Gastrocnemius medialis (tissue), 4 donors: ENCODE measurements around the gene CRYL1. TPM values are rescaled to one million over a fixed set of nuclear protein-coding genes. Genes with fewer than 3 reads are reported as not detected.

Experiments used
- ATAC-seq, 2 donors: fragments of 150-250 bp; one replicate each; pipeline ENCODE4 v1.9.1; 2016
- DNase-seq, 2 donors: peaks; one replicate each; pipeline ENCODE4 v3.0.0-alpha.2; 2019
- H3K27ac ChIP-seq, 4 donors: fragments of 200-600 bp; sonication (generic); 1 replicate in 1 of 4; 2 replicates in 3 of 4; pipeline ENCODE4 v1.5.1; 2016 to 2018; ENCODE audit warnings: mild to moderate bottlenecking in 2 of 4, moderate library complexity in 1 of 4
- H3K27me3 ChIP-seq, 3 donors: fragments of 200-600 bp; sonication (generic) in 2 of 3; 1 replicate in 1 of 3; 2 replicates in 2 of 3; pipeline versions ENCODE4 v1.5.1 to v1.6.0; 2016 to 2019; ENCODE audit warnings: mild to moderate bottlenecking in 1 of 3, moderate library complexity in 1 of 3
- H3K36me3 ChIP-seq, 2 donors: fragments of 200-600 bp; sonication (generic) in 1 of 2; one replicate each; pipeline ENCODE4 v1.5.1; 2017 to 2018
- H3K4me1 ChIP-seq, 2 donors: fragments of 200-600 bp; sonication (generic) in 1 of 2; one replicate each; pipeline ENCODE4 v1.5.1; 2016 to 2017; ENCODE audit warnings: mild to moderate bottlenecking in 2 of 2
- H3K4me3 ChIP-seq, 4 donors: fragments of 200-600 bp; sonication (generic) in 3 of 4; 1 replicate in 1 of 4; 2 replicates in 3 of 4; pipeline ENCODE4 v1.5.1; 2016 to 2019; ENCODE audit warnings: mild to moderate bottlenecking in 2 of 4
- H3K9me3 ChIP-seq, 3 donors: fragments of 200-600 bp; sonication (generic) in 2 of 3; 1 replicate in 1 of 3; 2 replicates in 2 of 3; pipeline ENCODE4 v1.5.1; 2016 to 2019
- CTCF ChIP-seq, 5 experiments: fragments of 450-650 bp in 3 of 5; fragments of 200-600 bp in 2 of 5; sonication (generic) in 2 of 5; IDR thresholded peaks in 4 of 5; conservative IDR thresholded peaks in 1 of 5; 1 replicate in 4 of 5; 2 replicates in 1 of 5; pipeline ENCODE4 v1.5.1; 2016 to 2019; ENCODE audit warnings: antibody characterized with exemption in 5 of 5, mild to moderate bottlenecking in 3 of 5, moderate library complexity in 3 of 5
- POLR2A ChIP-seq, 2 donors: fragments of 450-650 bp; IDR thresholded peaks; one replicate each; pipeline ENCODE4 v1.6.1; 2017; ENCODE audit warnings: antibody characterized with exemption in 2 of 2, mild to moderate bottlenecking in 2 of 2, moderate library complexity in 2 of 2
- in situ Hi-C, 4 donors: fragments of 200-750 bp; cut with MboI; loops; one replicate each; pipeline versions ENCODE4 v1.15.0 to v1.8.0; 2017; ENCODE audit warnings: low sequenced_read_pairs in 4 of 4
- intact Hi-C: fragments of 100-400 bp; cut with DNase I; formaldehyde crosslinking; loops from one replicate; pipeline ENCODE4 v1.15.1; 2023; ENCODE audit warnings: low total_unique reads
- total RNA-seq, 4 donors: library from RNA; depleted of rRNA; stranded (reverse); fragments of >200 nt; gene quantifications; one replicate each; pipeline versions ENCODE4 v1.1.0 to v1.2.3, GENCODE V29; 2016

The CRYL1 gene
- total RNA-seq, 4 donors from 2014 or later = 11.0 to 17.4 (median 15.7) TPM

DNA sequence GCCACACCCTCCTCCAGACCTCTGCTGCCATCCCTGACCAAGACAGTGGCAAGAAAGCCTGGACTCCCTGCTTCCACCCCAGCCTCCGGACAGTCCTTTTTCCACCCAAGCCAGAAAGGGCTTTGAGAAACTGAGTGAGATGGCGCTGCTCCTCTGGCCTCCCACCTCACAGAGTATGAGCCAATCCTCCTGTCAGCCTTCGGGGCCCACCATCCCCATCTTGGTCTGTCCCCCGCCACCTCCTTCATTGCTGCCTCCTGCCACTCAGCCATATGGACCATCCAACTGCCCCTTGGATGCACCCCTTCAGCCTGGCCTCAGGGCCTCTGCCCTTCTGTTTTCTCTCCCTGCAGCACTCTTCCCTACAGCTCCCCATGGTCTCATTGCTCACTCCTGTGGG lies 125.7 kb downstream of the CRYL1 start:
- intact Hi-C loops = no loop called here
- Histone ChIP-seq H3K27ac (no peak overlapping the region), H3K4me3 (no peak overlapping the region), H3K4me1 (no peaks in the 10 kb centered on the region), H3K27me3 (no peaks in the 10 kb centered on the region), H3K9me3 (no peaks in the 10 kb centered on the region), H3K36me3 (peaks cover 0 to 9% of the 10 kb centered on the region in 2 donors)
- DNase-seq (no peak), ATAC-seq (no peak)
- no peak for TF ChIP-seq POLR2A (IDR thresholded peaks at IDR 0.05)
- TF ChIP-seq CTCF (IDR thresholded peaks at IDR 0.05 in 4 of 5, conservative IDR thresholded peaks at IDR 0.05 in 1 of 5) = no peak
- in situ Hi-C loops = no loop called here

DNA sequence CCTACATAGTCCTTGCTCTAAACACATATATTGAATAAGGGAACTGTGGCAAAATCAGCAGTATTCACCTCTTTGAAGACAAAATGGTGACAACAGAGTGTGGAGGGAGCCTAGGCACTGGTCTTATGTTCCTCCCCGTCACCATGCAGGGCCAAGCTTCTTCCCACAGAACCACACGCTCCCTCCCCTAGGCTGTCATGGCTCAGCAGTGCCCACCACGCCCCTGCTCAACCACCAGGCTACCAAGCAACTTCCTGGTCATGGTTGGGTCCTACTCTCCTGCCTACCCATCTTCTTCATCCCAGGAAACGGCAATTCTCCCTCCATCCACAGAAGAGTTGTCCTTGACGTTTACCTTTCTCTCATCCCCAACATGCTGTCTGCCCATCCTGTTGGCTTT lies 126.1 kb downstream of the CRYL1 start:
- Histone ChIP-seq H3K27ac (no peak overlapping the region), H3K4me1 (no peaks in the 10 kb centered on the region), H3K9me3 (no peaks in the 10 kb centered on the region), H3K4me3 (no peak overlapping the region), H3K36me3 (peaks cover 0 to 9% of the 10 kb centered on the region in 2 donors), H3K27me3 (no peaks in the 10 kb centered on the region)
- ATAC-seq = no peak
- no peak for DNase-seq
- intact Hi-C loops (no loop called here), in situ Hi-C loops (no loop called here)
- TF ChIP-seq POLR2A (IDR thresholded peaks at IDR 0.05) (no peak), CTCF (IDR thresholded peaks at IDR 0.05 in 4 of 5, conservative IDR thresholded peaks at IDR 0.05 in 1 of 5) (no peak)

- no peak overlapping the region for H3K27ac ChIP-seq
- TF ChIP-seq POLR2A (IDR thresholded peaks at IDR 0.05) (no peak), CTCF (IDR thresholded peaks at IDR 0.05 in 4 of 5, conservative IDR thresholded peaks at IDR 0.05 in 1 of 5) (no peak)
- DNase-seq (no peak), ATAC-seq (no peak)
- no peaks in the 10 kb centered on the region for H3K36me3 ChIP-seq
- in situ Hi-C loops (no loop called here), intact Hi-C loops (no loop called here)
- no peak overlapping the region for H3K4me3 ChIP-seq
- no peaks in the 10 kb centered on the region for H3K4me1 ChIP-seq
- no peaks in the 10 kb centered on the region for H3K9me3 ChIP-seq
- H3K27me3 ChIP-seq = no peaks in the 10 kb centered on the region
Measured at GRCh38 chr13:20398459-20398858, 127.2 kb downstream of the CRYL1 start.

- TF ChIP-seq CTCF (IDR thresholded peaks at IDR 0.05 in 4 of 5, conservative IDR thresholded peaks at IDR 0.05 in 1 of 5) (no peak), POLR2A (IDR thresholded peaks at IDR 0.05) (no peak)
Measured at GRCh38 chr13:20397896-20398295, 127.8 kb downstream of the CRYL1 start.

More at GRCh38 chr13:20397896-20398295, 127.8 kb downstream of the CRYL1 start:
- Histone ChIP-seq H3K27ac (no peak overlapping the region), H3K36me3 (no peaks in the 10 kb centered on the region), H3K27me3 (no peaks in the 10 kb centered on the region), H3K4me1 (no peaks in the 10 kb centered on the region), H3K4me3 (no peak overlapping the region), H3K9me3 (no peaks in the 10 kb centered on the region)
- DNase-seq (no peak), ATAC-seq (no peak)
- in situ Hi-C loops (no loop called here), intact Hi-C loops (no loop called here)
